Trophoblast cell (in vitro differentiated cells and primary cell): Measurements from ENCODE around the gene MYCT1.
"Not testable (repeated sequence)": the region's sequence is repeated elsewhere in the genome, so short reads cannot be mapped to it uniquely, and the experiment has no call there.

ENCODE experiments used
- DNase-seq, 2 donors: peaks; one replicate each; pipeline ENCODE4 v3.0.0-alpha.2; 2016
- H2AFZ ChIP-seq: 2 replicates; pipeline ENCODE4 v1.6.1; 2013; ENCODE audit warnings: low read length, moderate library complexity, mild to moderate bottlenecking; ENCODE audit not compliant: insufficient read depth, poor library complexity
- H2AK5ac ChIP-seq: 2 replicates; pipeline ENCODE4 v1.6.1; 2013; ENCODE audit warnings: mild to moderate bottlenecking, low read length
- H2BK120ac ChIP-seq: 2 replicates; pipeline ENCODE4 v1.6.1; 2013; ENCODE audit warnings: low read length, mild to moderate bottlenecking, moderate library complexity; ENCODE audit not compliant: insufficient read depth, poor library complexity
- H2BK12ac ChIP-seq: 2 replicates; pipeline ENCODE4 v1.6.1; 2013; ENCODE audit warnings: mild to moderate bottlenecking, low read length, moderate library complexity
- H2BK5ac ChIP-seq: 2 replicates; pipeline ENCODE4 v1.6.1; 2013; ENCODE audit warnings: low read length, low read depth, moderate library complexity, mild to moderate bottlenecking; ENCODE audit not compliant: poor library complexity
- H3K14ac ChIP-seq: 2 replicates; pipeline ENCODE4 v1.6.1; 2013; ENCODE audit warnings: mild to moderate bottlenecking, low read length
- H3K18ac ChIP-seq: 2 replicates; pipeline ENCODE4 v1.6.1; 2013; ENCODE audit warnings: mild to moderate bottlenecking, low read length
- H3K23ac ChIP-seq: 2 replicates; pipeline ENCODE4 v1.6.1; 2013; ENCODE audit warnings: low read length
- H3K27ac ChIP-seq: 2 replicates; pipeline ENCODE4 v1.5.1; 2013; ENCODE audit warnings: low read depth, mild to moderate bottlenecking, inconsistent platforms, low read length, moderate library complexity
- H3K27me3 ChIP-seq: 2 replicates; pipeline ENCODE4 v1.6.1; 2013; ENCODE audit warnings: inconsistent platforms, mild to moderate bottlenecking, low read length, moderate library complexity; ENCODE audit not compliant: insufficient read depth
- H3K36me3 ChIP-seq, 2 experiments: 1 replicate in 1 of 2; 2 replicates in 1 of 2; pipeline ENCODE4 v1.6.1; 2013; ENCODE audit warnings: low read length in 2 of 2, mild to moderate bottlenecking in 2 of 2, moderate library complexity in 1 of 2; ENCODE audit not compliant: insufficient read depth in 2 of 2, control insufficient read depth in 1 of 2
- H3K4ac ChIP-seq: 2 replicates; pipeline ENCODE4 v1.6.1; 2013; ENCODE audit warnings: low read depth, mild to moderate bottlenecking, low read length, moderate library complexity
- H3K4me1 ChIP-seq, 2 experiments: 1 replicate in 1 of 2; 2 replicates in 1 of 2; pipeline ENCODE4 v1.6.1; 2013; ENCODE audit warnings: low read length in 2 of 2, mild to moderate bottlenecking in 2 of 2, moderate library complexity in 1 of 2; ENCODE audit not compliant: insufficient read depth in 2 of 2, control insufficient read depth in 1 of 2
- H3K4me2 ChIP-seq: 2 replicates; pipeline ENCODE4 v1.6.1; 2013; ENCODE audit warnings: inconsistent platforms, mild to moderate bottlenecking, low read length, moderate library complexity
- H3K4me3 ChIP-seq: 2 replicates; pipeline ENCODE4 v1.5.1; 2013; ENCODE audit warnings: mild to moderate bottlenecking, low read depth, low read length, inconsistent platforms
- H3K79me1 ChIP-seq: one replicate; pipeline ENCODE4 v1.6.1; 2013; ENCODE audit warnings: low read length
- H3K79me2 ChIP-seq: 2 replicates; pipeline ENCODE4 v1.6.1; 2013; ENCODE audit warnings: low read length, mild to moderate bottlenecking; ENCODE audit not compliant: control insufficient read depth, insufficient read depth, poor library complexity
- H3K9ac ChIP-seq: 2 replicates; pipeline ENCODE4 v1.6.1; 2013; ENCODE audit warnings: mild to moderate bottlenecking, low read length
- H3K9me3 ChIP-seq: 2 replicates; pipeline ENCODE4 v1.6.1; 2013; ENCODE audit warnings: low read depth, mild to moderate bottlenecking, control low read depth, inconsistent platforms, low read length; ENCODE audit not compliant: insufficient read depth
- H4K12ac ChIP-seq: 2 replicates; pipeline ENCODE4 v1.6.1; 2013; ENCODE audit warnings: low read depth, mild to moderate bottlenecking, low read length, moderate library complexity
- H4K8ac ChIP-seq: 2 replicates; pipeline ENCODE4 v1.6.1; 2013; ENCODE audit warnings: low read depth, mild to moderate bottlenecking, low read length, moderate library complexity
- H4K91ac ChIP-seq: one replicate; pipeline ENCODE4 v1.6.1; 2013; ENCODE audit warnings: low read depth, mild to moderate bottlenecking, low read length, moderate library complexity
- WGBS: extraction: QIAGEN DNeasy Blood & Tissue Kit; methylation state at CpG from one replicate; pipeline ENCODE4 v1.1.7; 2013; ENCODE audit warnings: missing lambda C conversion rate; ENCODE audit not compliant: insufficient read length, insufficient coverage; ENCODE audit errors: extremely low coverage; 5-methylcytosine and 5-hydroxymethylcytosine counted together

The MYCT1 gene

DNA sequence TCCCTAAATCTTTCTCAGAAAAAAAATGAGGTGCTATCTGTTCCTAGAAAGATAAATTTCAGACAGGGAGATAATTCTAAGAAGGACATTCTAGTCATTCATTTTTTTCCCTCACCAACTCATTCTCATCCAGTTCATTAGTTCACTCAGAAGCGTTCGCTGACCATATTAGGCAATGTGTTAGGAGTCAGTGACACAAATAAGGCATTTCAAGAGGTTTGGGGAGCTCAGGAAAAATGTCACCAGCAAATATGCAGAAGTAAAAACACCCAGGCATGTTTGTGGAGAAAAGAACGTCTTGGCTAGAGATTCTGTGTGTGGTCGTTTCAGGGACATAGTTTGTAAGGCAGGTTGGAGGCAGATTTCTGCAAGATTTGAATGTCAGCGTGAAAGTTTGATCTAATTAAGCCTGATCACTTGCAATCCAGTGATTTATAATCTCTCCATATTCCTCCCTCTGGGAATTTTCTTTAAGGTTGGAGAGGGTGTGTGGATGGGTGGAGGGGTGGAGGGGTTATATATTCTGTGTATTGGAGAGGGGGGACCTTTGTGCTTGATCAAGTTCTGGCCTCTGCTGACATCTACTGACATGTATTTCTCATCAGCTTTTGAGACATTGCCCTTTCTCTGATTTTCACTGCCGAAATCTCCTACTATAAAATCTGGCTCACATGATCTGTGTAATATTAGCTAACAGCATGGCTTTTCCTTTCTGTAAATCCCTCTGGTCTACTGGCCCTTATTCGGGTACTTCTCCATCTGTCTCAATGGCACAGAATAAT lies 3.6 kb downstream of the MYCT1 start:
- Histone ChIP-seq H2BK5ac (no peak overlapping the region), H3K18ac (no peak overlapping the region)
- no CpG with 5 or more reads among the region's 7 CpGs for WGBS

DNA sequence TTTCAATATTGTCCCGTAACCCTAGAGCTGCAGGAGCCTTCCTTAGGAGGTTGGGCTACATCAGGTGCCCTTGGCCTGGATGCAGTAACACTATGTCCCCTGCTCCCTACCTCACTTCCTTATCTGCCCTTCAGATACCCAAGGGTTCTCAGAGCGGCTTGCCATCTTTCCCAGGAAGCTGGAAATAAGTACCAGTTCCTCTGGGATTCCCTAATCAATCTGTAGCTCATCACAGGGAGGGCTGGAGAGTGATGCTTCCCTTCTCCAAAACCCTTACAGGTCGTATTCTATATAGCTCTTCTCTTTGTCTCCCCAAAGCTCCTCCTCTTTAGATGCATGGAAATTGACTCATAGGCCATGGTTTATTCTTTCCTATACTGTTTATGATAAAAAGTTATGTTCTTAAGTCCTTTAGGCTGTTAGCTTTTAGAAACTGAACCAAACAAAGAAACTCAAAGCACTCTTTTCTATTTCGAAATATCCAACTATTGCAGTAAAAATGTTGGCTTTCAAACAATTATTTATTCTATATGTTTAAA lies 4.2 kb downstream of the MYCT1 start:
- Histone ChIP-seq H3K4me1 (no peaks in the 10 kb centered on the region), H3K79me2 (no peaks in the 10 kb centered on the region), H3K9me3 (no peaks in the 10 kb centered on the region), H3K18ac (no peak overlapping the region), H3K14ac (no peak overlapping the region), H4K12ac (no peak overlapping the region), H2AK5ac (no peak overlapping the region), H3K4ac (no peak overlapping the region), H2AFZ (no peak overlapping the region), H2BK12ac (no peak overlapping the region), H3K23ac (no peak overlapping the region), H3K9ac (no peak overlapping the region), H4K91ac (no peak overlapping the region), H3K4me2 (no peak overlapping the region), H3K4me3 (no peak overlapping the region), H3K27me3 (no peaks in the 10 kb centered on the region), H3K27ac (no peak overlapping the region), H3K36me3 (no peaks in the 10 kb centered on the region), H2BK5ac (no peak overlapping the region), H3K79me1 (no peaks in the 10 kb centered on the region), H2BK120ac (no peak overlapping the region), H4K8ac (no peak overlapping the region)
- no CpG with 5 or more reads among the region's 4 CpGs for WGBS
- no peak for DNase-seq

More for the DNA sequence above, 3.6 kb downstream of the MYCT1 start:
- Histone ChIP-seq H2BK12ac (no peak overlapping the region), H4K91ac (no peak overlapping the region), H3K79me1 (no peaks in the 10 kb centered on the region), H3K4me2 (no peak overlapping the region), H3K14ac (no peak overlapping the region), H3K9me3 (no peaks in the 10 kb centered on the region), H4K12ac (no peak overlapping the region), H3K23ac (no peak overlapping the region), H3K27ac (no peak overlapping the region), H2AK5ac (no peak overlapping the region), H3K4ac (no peak overlapping the region), H3K36me3 (no peaks in the 10 kb centered on the region), H3K27me3 (no peaks in the 10 kb centered on the region), H3K4me3 (no peak overlapping the region), H3K4me1 (no peaks in the 10 kb centered on the region), H2BK120ac (no peak overlapping the region), H2AFZ (no peak overlapping the region), H3K9ac (no peak overlapping the region), H3K79me2 (no peaks in the 10 kb centered on the region), H4K8ac (no peak overlapping the region)
- no peak for DNase-seq

DNA sequence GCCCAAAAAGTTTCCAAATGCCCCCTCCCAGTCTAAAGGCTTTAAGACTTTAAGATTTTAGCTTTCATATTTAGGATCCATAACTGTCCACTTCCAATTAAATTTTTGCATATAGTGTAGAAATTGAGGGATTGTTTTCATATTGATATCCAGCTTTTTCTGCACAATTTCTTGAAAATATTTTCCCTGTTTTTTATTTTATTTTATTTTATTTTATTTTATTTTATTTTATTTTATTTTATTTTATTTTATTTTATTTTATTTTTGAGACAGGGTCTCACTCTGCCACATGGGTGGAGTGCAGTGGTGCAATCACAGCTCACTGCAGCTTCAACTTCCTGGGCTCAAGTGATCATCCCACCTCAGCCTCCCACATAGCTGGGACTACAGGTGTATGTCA lies 6.1 kb downstream of the MYCT1 start:
- H2AFZ ChIP-seq, H3K36me3 ChIP-seq, H3K4me2 ChIP-seq, H2AK5ac ChIP-seq, H4K12ac ChIP-seq, H3K4ac ChIP-seq, H3K14ac ChIP-seq, H3K4me3 ChIP-seq, H3K4me1 ChIP-seq, H3K9ac ChIP-seq, H4K91ac ChIP-seq, H3K79me1 ChIP-seq, H3K27ac ChIP-seq, H2BK120ac ChIP-seq, H3K23ac ChIP-seq, H2BK5ac ChIP-seq, H3K9me3 ChIP-seq, DNase-seq, H3K79me2 ChIP-seq, H3K27me3 ChIP-seq, H2BK12ac ChIP-seq, H4K8ac ChIP-seq, H3K18ac ChIP-seq: not testable (repeated sequence)

DNA sequence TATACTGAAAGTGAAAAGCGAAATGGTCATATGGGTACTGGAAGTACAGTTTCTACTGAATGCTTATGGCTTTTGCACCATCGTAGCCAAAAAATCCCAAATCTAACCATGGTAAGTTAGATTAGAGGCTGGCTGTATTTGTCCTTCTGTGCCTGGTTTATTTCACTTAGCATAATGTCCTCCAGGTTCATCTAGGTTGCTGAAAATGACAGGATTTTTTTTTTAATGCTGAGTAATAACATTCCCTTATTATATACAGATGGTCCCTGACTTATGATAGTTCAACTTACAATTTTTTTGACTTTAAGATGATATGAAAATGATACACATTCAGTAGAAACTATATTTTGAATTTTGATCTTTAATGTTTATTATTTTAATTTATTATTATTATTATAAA lies 7.6 kb downstream of the MYCT1 start:
- no peak overlapping the region for H3K14ac ChIP-seq
- H2BK12ac ChIP-seq, result no peak overlapping the region
- no CpG with 5 or more reads among the region's 2 CpGs for WGBS
- no peak overlapping the region for H3K27ac ChIP-seq
- no peak overlapping the region for H3K4ac ChIP-seq
- no peak overlapping the region for H4K8ac ChIP-seq
- no peaks in the 10 kb centered on the region for H3K9me3 ChIP-seq
- H2AFZ ChIP-seq, result no peak overlapping the region
- no peak overlapping the region for H3K18ac ChIP-seq
- H3K27me3 ChIP-seq, result no peaks in the 10 kb centered on the region
- no peak overlapping the region for H4K91ac ChIP-seq
- H3K79me1 ChIP-seq, result no peaks in the 10 kb centered on the region
- no peaks in the 10 kb centered on the region for H3K36me3 ChIP-seq
- no peak overlapping the region for H3K23ac ChIP-seq
- no peak overlapping the region for H2AK5ac ChIP-seq
- H2BK5ac ChIP-seq, result no peak overlapping the region
- H4K12ac ChIP-seq, result no peak overlapping the region
- H3K79me2 ChIP-seq, result no peaks in the 10 kb centered on the region
- no peak for DNase-seq
- H3K4me3 ChIP-seq, result no peak overlapping the region
- no peaks in the 10 kb centered on the region for H3K4me1 ChIP-seq
- no peak overlapping the region for H3K9ac ChIP-seq
- H3K4me2 ChIP-seq, result no peak overlapping the region
- H2BK120ac ChIP-seq, result no peak overlapping the region
